Activated CD8-positive, alpha-beta memory T cell treated with anti-CD3 and anti-CD28 coated beads for 24 hours (primary cell): ENCODE measurements around the gene GABRQ.

ENCODE experiments used
- DNase-seq: peaks from one replicate; pipeline ENCODE4 v3.0.0-alpha.2; 2020

Gene GABRQ

GRCh38 chrX:152637649-152638442 is at the start of gene GABRQ:
GABRQ (plus strand) TSS chrX:152637895; CDS start chrX:152638203, 308 bp downstream.
- no peak for DNase-seq

- DNase-seq: no peak
These were observed 49.5 kb upstream of the GABRQ start for GRCh38 chrX:152588206-152588605.

- DNase-seq: no peak
These were observed 36.7 kb upstream of the GABRQ start for GRCh38 chrX:152600853-152601633.

GRCh38 chrX:152601848-152602616 is 35.7 kb upstream of the GABRQ start:
- DNase-seq: no peak

- no peak for DNase-seq
These were observed 22.9 kb upstream of the GABRQ start for GRCh38 chrX:152614791-152615190.

GRCh38 chrX:152619897-152620296 is 17.8 kb upstream of the GABRQ start:
- DNase-seq: no peak

- DNase-seq: peak; percentile 70
These were observed 5.1 kb upstream of the GABRQ start for GRCh38 chrX:152632445-152633097.

GRCh38 chrX:152635941-152636340 is 1.8 kb upstream of the GABRQ start:
- DNase-seq: no peak

GRCh38 chrX:152638443-152638904 is 779 bp downstream of the GABRQ start:
- no peak for DNase-seq

GRCh38 chrX:152639426-152639825 is 1.7 kb downstream of the GABRQ start:
- DNase-seq: no peak

- DNase-seq: no peak
These were observed 2.5 kb downstream of the GABRQ start for GRCh38 chrX:152640034-152640818.

- DNase-seq: no peak
These were observed 3.7 kb downstream of the GABRQ start for GRCh38 chrX:152641256-152641875.

GRCh38 chrX:152641996-152642395 is 4.3 kb downstream of the GABRQ start:
- no peak for DNase-seq

- no peak for DNase-seq
These were observed 5.4 kb downstream of the GABRQ start for GRCh38 chrX:152642931-152643564.

- DNase-seq: no peak
These were observed 9.3 kb downstream of the GABRQ start for GRCh38 chrX:152646961-152647360.

- no peak for DNase-seq
These were observed 10.3 kb downstream of the GABRQ start for GRCh38 chrX:152647978-152648377.

GRCh38 chrX:152652060-152652459 is 14.4 kb downstream of the GABRQ start:
- DNase-seq: no peak

- DNase-seq: no peak
These were observed 14.8 kb downstream of the GABRQ start for GRCh38 chrX:152652467-152652866.

GRCh38 chrX:152656087-152656486 is 18.4 kb downstream of the GABRQ start:
- no peak for DNase-seq

GRCh38 chrX:152656890-152657289 is 19.2 kb downstream of the GABRQ start:
- DNase-seq: no peak

GRCh38 chrX:152658302-152658701 is 20.6 kb downstream of the GABRQ start:
- DNase-seq: no peak
